ENCODE results near the gene ALPI.
"Not testable (repeated sequence)": the region's sequence is repeated elsewhere in the genome, so short reads cannot be mapped to it uniquely, and the experiment has no call there.

DNA sequence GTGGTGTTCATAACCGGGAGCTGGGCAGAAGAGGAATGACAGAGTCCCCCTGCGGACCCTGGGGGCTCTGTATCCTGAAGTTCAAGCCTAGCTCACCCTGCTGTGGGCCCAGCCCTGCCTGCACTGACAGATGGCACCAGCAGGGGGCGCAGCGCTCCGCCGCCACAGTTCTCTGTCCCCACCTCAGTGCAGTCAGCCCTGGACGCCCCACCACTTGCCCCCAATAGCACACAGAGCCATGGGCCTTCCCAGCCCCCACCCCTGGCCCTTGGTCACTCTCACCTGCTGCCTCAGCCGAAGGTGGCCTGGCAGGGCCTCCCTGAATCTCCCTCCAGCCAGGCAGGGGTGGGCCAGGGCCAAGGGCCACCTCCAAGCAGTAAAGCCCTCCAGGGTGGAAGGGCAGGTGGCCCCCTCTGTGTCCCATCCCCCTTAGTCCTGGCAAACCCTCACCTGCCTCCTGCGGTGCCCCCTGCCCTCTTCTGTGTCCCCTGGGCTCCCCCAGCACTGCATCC is 9.6 kb upstream of the ALPI start:
- TF ChIP-seq, protein P1, sequence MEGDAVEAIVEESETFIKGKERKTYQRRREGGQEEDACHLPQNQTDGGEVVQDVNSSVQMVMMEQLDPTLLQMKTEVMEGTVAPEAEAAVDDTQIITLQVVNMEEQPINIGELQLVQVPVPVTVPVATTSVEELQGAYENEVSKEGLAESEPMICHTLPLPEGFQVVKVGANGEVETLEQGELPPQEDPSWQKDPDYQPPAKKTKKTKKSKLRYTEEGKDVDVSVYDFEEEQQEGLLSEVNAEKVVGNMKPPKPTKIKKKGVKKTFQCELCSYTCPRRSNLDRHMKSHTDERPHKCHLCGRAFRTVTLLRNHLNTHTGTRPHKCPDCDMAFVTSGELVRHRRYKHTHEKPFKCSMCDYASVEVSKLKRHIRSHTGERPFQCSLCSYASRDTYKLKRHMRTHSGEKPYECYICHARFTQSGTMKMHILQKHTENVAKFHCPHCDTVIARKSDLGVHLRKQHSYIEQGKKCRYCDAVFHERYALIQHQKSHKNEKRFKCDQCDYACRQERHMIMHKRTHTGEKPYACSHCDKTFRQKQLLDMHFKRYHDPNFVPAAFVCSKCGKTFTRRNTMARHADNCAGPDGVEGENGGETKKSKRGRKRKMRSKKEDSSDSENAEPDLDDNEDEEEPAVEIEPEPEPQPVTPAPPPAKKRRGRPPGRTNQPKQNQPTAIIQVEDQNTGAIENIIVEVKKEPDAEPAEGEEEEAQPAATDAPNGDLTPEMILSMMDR (IDR thresholded peaks at IDR 0.05) = peak in 1 of 3 experiments; percentile 55
- TF ChIP-seq EP300 (IDR thresholded peaks at IDR 0.05) = not testable (repeated sequence)

All from esophagus muscularis mucosa (tissue), 3 donors.